ENCODE data around the gene MIOX.

Gene MIOX

DNA sequence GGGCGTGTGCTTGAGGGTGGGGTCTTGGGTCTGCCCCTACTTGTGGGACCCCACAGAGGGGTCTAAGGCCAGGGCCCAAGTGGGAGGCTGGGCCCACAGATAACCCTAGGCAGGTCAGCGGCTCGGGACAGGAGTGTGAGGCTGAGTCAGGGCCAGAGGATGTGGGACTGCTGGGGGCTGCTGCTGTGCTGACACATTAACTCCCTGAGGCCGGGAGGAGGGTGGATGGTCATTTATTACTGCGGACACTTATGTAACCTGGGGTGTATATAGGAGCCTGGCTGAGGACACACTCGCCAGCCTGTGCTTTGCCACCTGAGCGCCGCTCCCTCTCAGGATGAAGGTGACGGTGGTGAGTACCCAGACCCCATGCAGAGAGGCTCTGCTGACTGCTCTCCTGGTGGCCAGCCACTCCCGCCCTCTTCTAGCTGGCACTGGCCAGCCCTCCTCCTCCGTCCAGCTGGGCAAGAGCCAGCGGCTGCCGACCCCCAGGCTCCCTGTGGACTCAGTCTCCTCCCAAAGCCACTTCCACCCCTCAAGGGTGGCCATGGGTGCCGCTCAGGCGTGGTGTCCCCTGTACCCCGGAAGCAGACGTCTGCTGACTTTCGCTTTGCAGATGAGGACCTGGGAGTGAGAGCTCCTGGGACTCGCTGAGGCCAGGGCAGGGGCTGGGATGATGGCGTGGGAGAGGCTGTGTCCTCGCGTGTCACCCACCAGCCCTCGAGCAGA is at the start of gene MIOX:
TSS of gene MIOX (plus strand) at position 299 of the 729 bp plus-strand sequence. CDS start at position 338, 39 bp downstream.
- DNase-seq (ENCODE audit: low spot score in 2 of 2): no peak
- no peaks in the 10 kb centered on the region; the same call in 1 of the 2 replicates for H3K36me3 ChIP-seq (replicated peaks)
- H3K4me3 ChIP-seq: no peak within 1 kb of the TSS
- no peaks in the 10 kb centered on the region for H3K9me3 ChIP-seq
- no peaks in the 10 kb centered on the region for H3K4me1 ChIP-seq
- in situ Hi-C loops (cut with MboI; ENCODE audit: low sequenced_read_pairs): no loop called here
- no peaks in the 10 kb centered on the region for H3K27me3 ChIP-seq (ENCODE audit: low read depth)

DNA sequence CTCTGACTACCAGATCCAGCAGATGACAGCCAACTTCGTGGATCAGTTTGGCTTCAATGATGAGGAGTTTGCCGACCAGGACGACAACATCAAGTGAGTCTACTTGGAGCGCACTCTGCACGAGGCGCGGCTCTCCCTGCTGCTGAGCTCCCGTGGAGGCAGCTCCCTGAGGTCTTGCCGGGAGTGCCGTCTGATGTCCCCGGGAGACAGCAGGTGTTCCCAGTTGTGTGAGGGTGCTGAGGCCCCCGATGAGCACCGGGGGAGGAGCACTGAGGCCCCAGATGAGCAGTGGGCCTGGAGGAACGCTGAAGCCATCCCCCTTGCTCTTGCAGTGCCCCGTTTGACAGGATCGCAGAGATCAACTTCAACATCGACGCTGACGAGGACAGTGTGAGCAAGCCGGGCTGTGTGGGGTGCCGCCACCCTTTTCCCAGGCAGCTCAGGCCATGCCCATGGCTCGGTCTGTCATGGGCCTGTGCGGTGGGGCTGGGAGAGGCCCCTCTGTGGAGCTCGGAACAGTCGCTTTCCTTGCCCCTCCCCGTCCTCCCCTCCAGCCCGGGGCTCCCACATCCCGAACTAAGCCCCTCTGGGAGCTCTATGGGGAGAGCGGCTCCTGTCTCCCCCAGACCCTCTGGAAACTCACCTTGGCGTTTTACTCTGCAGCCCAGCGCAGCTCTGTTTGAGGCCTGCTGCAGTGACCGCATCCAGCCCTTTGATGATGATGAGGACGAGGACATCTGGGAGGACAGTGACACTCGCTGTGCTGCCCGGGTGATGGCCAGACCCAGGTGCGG is 49.0 kb upstream of the MIOX start:
- in situ Hi-C loops (cut with MboI; ENCODE audit: low sequenced_read_pairs): no loop called here

DNA sequence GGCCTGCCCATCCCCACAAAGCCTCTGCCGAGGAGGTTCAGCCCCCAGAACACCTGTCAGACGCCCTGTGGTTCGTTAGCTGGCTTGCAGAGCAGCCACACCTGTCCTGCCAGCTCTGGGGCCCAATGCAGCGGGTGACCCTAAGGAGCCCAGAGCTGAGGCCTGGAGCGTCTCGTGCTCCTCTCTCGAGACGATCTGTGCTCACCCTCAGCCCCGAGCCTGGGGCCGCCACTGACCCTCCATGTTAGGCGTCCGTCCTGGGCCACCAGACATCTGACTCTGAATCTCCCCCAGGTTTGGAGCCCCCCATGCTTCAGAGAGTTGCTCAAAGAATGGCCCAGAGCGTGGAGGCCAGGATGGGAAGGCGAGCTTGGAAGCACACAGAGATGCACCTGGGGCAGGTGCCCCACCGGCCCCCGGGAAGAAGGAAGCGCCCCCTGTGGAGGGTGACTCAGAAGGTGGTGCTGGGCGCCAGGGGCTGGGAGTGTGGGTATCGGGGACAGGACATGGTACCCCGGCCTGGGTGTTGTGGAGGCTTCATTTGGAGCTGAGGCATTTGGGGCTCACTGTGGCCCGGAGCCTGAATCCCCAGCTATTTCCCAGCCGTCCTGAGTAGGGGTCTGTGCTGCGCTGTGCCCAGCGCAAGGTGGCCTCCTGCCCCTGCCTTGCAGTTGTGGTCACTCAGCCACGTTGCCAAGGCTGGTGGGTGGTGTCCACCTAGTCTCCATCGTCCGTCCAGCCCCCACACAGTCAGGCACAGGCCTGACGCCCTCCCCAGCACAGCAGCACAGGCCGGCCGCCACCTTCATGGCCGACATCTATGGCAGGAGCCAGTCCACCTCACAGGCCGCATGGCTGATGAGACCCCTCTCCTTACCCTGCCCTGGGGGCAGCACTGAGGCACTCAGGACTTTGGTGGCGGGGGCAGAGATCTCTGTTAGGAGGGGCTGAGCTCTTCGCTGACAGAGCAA is 48.1 kb upstream of the MIOX start:
- in situ Hi-C loops (cut with MboI; ENCODE audit: low sequenced_read_pairs): no loop called here
- no peaks in the 10 kb centered on the region for H3K9me3 ChIP-seq

More for the DNA sequence above, 49.0 kb upstream of the MIOX start:
- Histone ChIP-seq H3K9me3 (no peaks in the 10 kb centered on the region), H3K4me1 (no peaks in the 10 kb centered on the region), H3K27me3 (ENCODE audit: low read depth) (no peaks in the 10 kb centered on the region), H3K36me3 (replicated peaks) (peaks cover 47% of the 10 kb centered on the region), H3K4me3 (no peak overlapping the region)
- DNase-seq (ENCODE audit: low spot score in 2 of 2): no peak

GRCh38 chr22:50439314-50439870 is 47.3 kb upstream of the MIOX start:
- Histone ChIP-seq H3K27me3 (ENCODE audit: low read depth) (no peaks in the 10 kb centered on the region), H3K36me3 (replicated peaks) (peaks cover 52% of the 10 kb centered on the region), H3K9me3 (no peaks in the 10 kb centered on the region), H3K4me3 (no peak overlapping the region), H3K4me1 (no peaks in the 10 kb centered on the region)
- in situ Hi-C loops (cut with MboI; ENCODE audit: low sequenced_read_pairs): no loop called here
- DNase-seq (ENCODE audit: low spot score in 2 of 2): no peak

More for the DNA sequence above, 48.1 kb upstream of the MIOX start:
- H3K4me3 ChIP-seq: no peak overlapping the region
- H3K4me1 ChIP-seq: no peaks in the 10 kb centered on the region
- H3K27me3 ChIP-seq (ENCODE audit: low read depth): no peaks in the 10 kb centered on the region
- H3K36me3 ChIP-seq (replicated peaks): peaks cover 49% of the 10 kb centered on the region
- DNase-seq (ENCODE audit: low spot score in 2 of 2): no peak

DNA sequence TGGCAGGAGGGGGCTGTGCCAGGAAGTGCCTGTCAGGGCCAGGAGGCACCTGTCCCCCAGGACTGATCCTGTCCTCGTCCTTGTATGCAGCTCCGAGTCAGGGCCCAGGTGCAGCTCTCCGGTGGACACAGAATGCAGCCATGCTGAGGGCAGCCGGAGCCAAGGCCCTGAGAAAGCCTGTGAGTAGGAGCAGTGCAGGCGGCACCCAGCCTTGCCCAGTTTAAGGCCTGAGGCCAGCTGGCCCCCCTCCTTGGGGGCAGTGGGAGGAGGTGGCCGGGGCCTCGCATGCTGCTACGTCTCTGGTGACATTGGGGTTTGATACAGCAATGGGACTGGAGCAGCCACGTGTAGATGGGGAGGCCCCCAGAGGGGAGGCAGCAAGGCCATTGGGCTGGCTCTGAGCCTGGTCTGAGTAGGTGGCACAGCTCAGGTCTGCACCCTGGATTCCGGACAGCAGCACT is 46.8 kb upstream of the MIOX start:
- no peak for DNase-seq (ENCODE audit: low spot score in 2 of 2)
- peaks cover 54% of the 10 kb centered on the region for H3K36me3 ChIP-seq (replicated peaks)
- H3K4me1 ChIP-seq: no peaks in the 10 kb centered on the region
- H3K27me3 ChIP-seq (ENCODE audit: low read depth): no peaks in the 10 kb centered on the region
- H3K4me3 ChIP-seq: no peak overlapping the region
- in situ Hi-C loops (cut with MboI; ENCODE audit: low sequenced_read_pairs): no loop called here
- no peaks in the 10 kb centered on the region for H3K9me3 ChIP-seq

- no peak overlapping the region for H3K4me3 ChIP-seq
- H3K9me3 ChIP-seq: no peaks in the 10 kb centered on the region
- no peak for DNase-seq (ENCODE audit: low spot score in 2 of 2)
- no peaks in the 10 kb centered on the region for H3K4me1 ChIP-seq
- in situ Hi-C loops (cut with MboI; ENCODE audit: low sequenced_read_pairs): no loop called here
- no peaks in the 10 kb centered on the region for H3K27me3 ChIP-seq (ENCODE audit: low read depth)
- H3K36me3 ChIP-seq (replicated peaks): peaks cover 54% of the 10 kb centered on the region
Measured at GRCh38 chr22:50440544-50441249, 46.0 kb upstream of the MIOX start.

GRCh38 chr22:50441428-50441993 is 45.1 kb upstream of the MIOX start:
- no peak for DNase-seq (ENCODE audit: low spot score in 2 of 2)
- Histone ChIP-seq H3K4me3 (no peak overlapping the region), H3K36me3 (replicated peaks) (peaks cover 59% of the 10 kb centered on the region), H3K4me1 (no peaks in the 10 kb centered on the region), H3K27me3 (ENCODE audit: low read depth) (no peaks in the 10 kb centered on the region), H3K9me3 (no peaks in the 10 kb centered on the region)
- in situ Hi-C loops (cut with MboI; ENCODE audit: low sequenced_read_pairs): no loop called here

DNA sequence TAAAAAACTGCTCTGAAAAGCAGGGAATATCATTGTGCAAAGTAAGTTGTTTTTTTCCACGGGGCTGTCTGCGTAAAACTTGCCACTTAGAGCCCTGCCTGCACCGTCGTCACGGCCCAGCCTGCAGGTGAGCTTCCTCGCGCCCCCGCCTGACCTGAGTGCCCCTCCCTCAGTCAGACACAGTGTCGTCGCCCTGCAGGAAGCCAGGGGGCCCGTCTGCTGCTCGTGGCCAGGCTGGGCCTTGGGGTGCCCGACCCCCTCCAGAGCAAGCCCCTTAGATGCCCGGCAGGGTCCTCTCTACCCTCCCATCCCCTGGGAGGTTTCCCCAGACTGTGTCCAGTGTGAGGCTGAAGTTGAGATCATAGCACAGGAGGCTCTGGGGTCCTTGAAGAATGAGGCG is 43.5 kb upstream of the MIOX start:
- in situ Hi-C loops (cut with MboI; ENCODE audit: low sequenced_read_pairs): no loop called here
- H3K36me3 ChIP-seq (replicated peaks): peaks cover 67% of the 10 kb centered on the region

DNA sequence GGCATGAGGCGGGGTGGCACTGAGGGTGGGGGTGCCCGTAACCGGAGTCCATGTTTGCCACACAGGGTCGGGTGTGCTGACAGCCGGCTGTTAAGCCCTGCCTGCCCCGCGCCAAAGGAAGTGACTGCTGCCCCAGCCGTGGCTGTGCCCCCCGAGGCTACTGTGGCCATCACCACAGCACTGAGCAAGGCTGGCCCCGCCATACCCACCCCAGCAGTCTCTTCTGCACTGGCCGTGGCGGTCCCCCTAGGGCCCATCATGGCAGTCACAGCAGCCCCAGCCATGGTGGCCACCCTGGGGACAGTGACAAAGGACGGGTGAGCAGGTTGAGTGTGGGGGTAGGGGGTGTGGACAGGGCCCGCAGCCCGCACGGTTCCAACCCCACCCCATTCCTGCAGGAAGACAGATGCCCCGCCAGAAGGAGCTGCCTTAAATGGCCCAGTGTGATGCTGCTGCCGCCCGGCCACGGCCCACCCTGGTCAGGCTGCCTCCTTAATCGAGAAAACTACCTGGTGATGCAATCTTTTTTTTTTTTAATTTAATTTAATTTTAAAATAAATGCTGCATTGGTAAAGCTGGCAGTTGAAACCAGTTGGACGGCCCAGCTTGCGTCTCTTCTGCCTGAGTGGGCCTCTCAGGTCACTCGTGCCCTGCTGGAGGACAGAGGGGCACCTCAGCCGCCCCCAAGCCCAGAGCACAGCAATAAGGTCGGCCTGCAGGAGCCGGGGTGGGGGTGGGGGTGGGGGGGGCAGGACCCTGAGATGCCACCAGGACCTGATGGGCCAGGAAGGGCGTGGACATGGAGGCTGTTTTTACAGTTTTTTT is 42.6 kb upstream of the MIOX start:
- Histone ChIP-seq H3K27me3 (ENCODE audit: low read depth) (no peaks in the 10 kb centered on the region), H3K4me1 (no peaks in the 10 kb centered on the region), H3K4me3 (no peak overlapping the region), H3K9me3 (no peaks in the 10 kb centered on the region), H3K36me3 (replicated peaks) (peaks cover 67% of the 10 kb centered on the region)
- in situ Hi-C loops (cut with MboI; ENCODE audit: low sequenced_read_pairs): no loop called here
- no peak for DNase-seq (ENCODE audit: low spot score in 2 of 2)

More for the DNA sequence above, 43.5 kb upstream of the MIOX start:
- H3K4me3 ChIP-seq: no peak overlapping the region
- DNase-seq (ENCODE audit: low spot score in 2 of 2): no peak
- H3K27me3 ChIP-seq (ENCODE audit: low read depth): no peaks in the 10 kb centered on the region
- H3K4me1 ChIP-seq: no peaks in the 10 kb centered on the region
- H3K9me3 ChIP-seq: no peaks in the 10 kb centered on the region

DNA sequence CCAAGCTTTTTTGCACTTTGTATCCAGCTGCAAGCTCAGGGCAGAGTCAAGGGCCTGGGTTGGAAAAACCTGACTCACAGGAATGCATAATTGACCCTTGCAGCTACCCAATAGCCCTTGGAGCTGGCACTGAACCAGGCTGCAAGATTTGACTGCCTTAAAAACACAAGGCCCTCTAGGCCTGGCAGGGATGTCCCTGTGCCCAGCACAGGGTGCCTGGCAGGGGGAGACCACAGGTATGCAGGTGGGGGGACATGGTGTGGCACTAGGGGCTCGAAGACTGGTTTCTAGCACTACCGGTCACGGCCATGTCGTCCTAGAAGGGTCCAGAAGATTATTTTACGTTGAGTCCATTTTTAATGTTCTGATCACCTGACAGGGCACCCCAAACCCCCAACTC is 42.0 kb upstream of the MIOX start:
- Histone ChIP-seq H3K4me1 (no peaks in the 10 kb centered on the region), H3K9me3 (no peaks in the 10 kb centered on the region), H3K36me3 (replicated peaks) (peaks cover 62% of the 10 kb centered on the region), H3K27me3 (ENCODE audit: low read depth) (no peaks in the 10 kb centered on the region), H3K4me3 (no peak overlapping the region)
- no peak for DNase-seq (ENCODE audit: low spot score in 2 of 2)
- in situ Hi-C loops (cut with MboI; ENCODE audit: low sequenced_read_pairs): no loop called here

DNA sequence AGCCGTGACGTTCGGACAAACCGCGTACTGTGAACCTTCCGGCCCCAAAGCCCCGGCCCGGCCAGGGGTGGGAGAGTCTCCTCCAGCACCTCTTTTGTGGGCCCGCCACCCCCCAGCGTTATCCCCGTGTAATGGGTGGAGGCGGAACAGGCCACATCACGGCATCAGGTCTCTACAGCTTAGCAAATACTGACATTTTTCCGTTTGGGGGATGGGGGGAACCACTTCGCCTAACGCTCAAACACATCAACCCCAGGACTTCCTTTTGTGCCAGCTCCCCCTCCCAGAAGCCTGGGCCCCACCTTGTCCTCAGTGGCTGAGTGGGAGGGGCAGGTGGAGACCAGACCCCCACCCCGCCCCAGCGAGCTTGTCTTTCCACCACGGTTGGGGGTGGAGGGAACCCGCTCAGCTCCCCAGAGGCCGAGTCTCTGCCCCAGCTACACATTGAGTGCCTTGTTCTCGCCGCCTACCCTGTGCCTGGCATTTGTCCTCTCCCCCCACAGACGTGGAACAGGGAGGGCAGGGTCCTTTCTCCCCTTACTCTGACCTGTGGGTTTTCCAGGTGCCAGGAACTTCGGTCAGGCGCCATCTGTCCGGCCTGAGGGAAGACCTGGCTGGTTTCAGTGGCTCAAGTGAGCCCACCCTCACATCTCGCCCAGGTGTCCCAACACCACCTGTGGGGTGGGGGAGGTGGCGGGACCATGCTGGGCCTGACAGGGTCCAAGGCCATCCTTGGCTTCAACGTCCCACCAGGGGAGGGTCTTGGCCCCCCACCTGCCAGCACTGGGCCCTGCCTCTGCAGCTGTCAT is 41.4 kb upstream of the MIOX start:
- in situ Hi-C loops (cut with MboI; ENCODE audit: low sequenced_read_pairs): no loop called here
- H3K4me3 ChIP-seq: no peak overlapping the region
- no peaks in the 10 kb centered on the region for H3K27me3 ChIP-seq (ENCODE audit: low read depth)
- DNase-seq (ENCODE audit: low spot score in 2 of 2): no peak
- H3K9me3 ChIP-seq: no peaks in the 10 kb centered on the region
- no peaks in the 10 kb centered on the region for H3K4me1 ChIP-seq
- peaks cover 62% of the 10 kb centered on the region for H3K36me3 ChIP-seq (replicated peaks)

Measured in HAP-1 (cell line).